Esophagus squamous epithelium (tissue), 4 donors: ENCODE measurements around the gene POLA1.

ENCODE experiments used
- POLR2A ChIP-seq, 4 donors: fragments of 450-650 bp; IDR thresholded peaks; one replicate each; pipeline ENCODE4 v1.6.1; 2017; ENCODE audit warnings: antibody characterized with exemption in 4 of 4, mild to moderate bottlenecking in 4 of 4, moderate library complexity in 3 of 4
- TF ChIP-seq, protein P1 (sequence below), 6 experiments: fragments of 450-650 bp in 4 of 6; fragments of 200-600 bp in 2 of 6; sonication (generic) in 2 of 6; IDR thresholded peaks; one replicate each; pipeline ENCODE4 v1.5.1; 2016 to 2019; ENCODE audit warnings: antibody characterized with exemption in 6 of 6, mild to moderate bottlenecking in 4 of 6, moderate library complexity in 4 of 6

DNA sequence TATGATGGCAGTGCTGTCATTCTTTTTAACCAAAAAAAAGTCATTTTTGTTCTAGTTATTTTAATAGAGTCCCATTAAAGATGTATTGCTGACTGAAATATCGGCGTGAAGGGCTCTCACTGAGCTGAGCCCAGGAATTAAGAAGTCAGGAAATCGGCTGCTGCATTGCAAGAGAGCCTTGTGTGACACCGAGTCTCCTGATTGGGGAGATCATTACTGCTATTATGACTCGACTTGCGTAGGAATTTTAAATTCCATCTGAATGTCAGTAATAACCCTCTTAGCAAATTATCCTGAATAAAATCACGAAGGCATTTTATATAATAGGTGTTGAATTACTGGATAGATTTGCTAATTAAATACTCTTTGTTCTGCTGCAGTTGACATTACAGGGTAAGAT lies 111.5 kb downstream of the POLA1 start:
- TF ChIP-seq, protein P1, sequence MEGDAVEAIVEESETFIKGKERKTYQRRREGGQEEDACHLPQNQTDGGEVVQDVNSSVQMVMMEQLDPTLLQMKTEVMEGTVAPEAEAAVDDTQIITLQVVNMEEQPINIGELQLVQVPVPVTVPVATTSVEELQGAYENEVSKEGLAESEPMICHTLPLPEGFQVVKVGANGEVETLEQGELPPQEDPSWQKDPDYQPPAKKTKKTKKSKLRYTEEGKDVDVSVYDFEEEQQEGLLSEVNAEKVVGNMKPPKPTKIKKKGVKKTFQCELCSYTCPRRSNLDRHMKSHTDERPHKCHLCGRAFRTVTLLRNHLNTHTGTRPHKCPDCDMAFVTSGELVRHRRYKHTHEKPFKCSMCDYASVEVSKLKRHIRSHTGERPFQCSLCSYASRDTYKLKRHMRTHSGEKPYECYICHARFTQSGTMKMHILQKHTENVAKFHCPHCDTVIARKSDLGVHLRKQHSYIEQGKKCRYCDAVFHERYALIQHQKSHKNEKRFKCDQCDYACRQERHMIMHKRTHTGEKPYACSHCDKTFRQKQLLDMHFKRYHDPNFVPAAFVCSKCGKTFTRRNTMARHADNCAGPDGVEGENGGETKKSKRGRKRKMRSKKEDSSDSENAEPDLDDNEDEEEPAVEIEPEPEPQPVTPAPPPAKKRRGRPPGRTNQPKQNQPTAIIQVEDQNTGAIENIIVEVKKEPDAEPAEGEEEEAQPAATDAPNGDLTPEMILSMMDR (IDR thresholded peaks at IDR 0.05) = no peak
- TF ChIP-seq POLR2A (IDR thresholded peaks at IDR 0.05) = no peak
